ENCODE results near the gene ZMYND8.

The ZMYND8 gene

GRCh38 chr20:47213966-47214365 is 142.5 kb downstream of the ZMYND8 start:
- POLR2A ChIA-PET, result no interaction called here
- no peak for TF ChIP-seq ZNF311 (tag by site-specific recombination; IDR thresholded peaks at IDR 0.05; ENCODE audit: borderline replicate concordance)
- TF ChIP-seq REPIN1 (tag by site-specific recombination; IDR thresholded peaks at IDR 0.05; ENCODE audit: low read depth), result no peak
- TF ChIP-seq ZNF626 (tag by site-specific recombination; IDR thresholded peaks at IDR 0.05), result no peak
- TF ChIP-seq ZNF19 (tag by site-specific recombination; IDR thresholded peaks at IDR 0.05; ENCODE audit: low read depth), result no peak
- TF ChIP-seq, protein P1, sequence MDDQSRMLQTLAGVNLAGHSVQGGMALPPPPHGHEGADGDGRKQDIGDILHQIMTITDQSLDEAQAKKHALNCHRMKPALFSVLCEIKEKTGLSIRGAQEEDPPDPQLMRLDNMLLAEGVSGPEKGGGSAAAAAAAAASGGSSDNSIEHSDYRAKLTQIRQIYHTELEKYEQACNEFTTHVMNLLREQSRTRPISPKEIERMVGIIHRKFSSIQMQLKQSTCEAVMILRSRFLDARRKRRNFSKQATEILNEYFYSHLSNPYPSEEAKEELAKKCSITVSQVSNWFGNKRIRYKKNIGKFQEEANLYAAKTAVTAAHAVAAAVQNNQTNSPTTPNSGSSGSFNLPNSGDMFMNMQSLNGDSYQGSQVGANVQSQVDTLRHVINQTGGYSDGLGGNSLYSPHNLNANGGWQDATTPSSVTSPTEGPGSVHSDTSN (CRISPR knock-in tag; IDR thresholded peaks at IDR 0.05), result no peak
- TF ChIP-seq TCF7L2 (IDR thresholded peaks at IDR 0.05; ENCODE audit: borderline replicate concordance, low read depth, low read length), result no peak
- no peak for TF ChIP-seq ZNF701 (tag by site-specific recombination; IDR thresholded peaks at IDR 0.05)
- TF ChIP-seq SP2 (tag by site-specific recombination; IDR thresholded peaks at IDR 0.05), result no peak
- TF ChIP-seq ZNF692 (tag by site-specific recombination; IDR thresholded peaks at IDR 0.05), result no peak
- no peak for TF ChIP-seq ZNF521 (tag by site-specific recombination; IDR thresholded peaks at IDR 0.05)
- no peak for TF ChIP-seq ZNF785 (tag by site-specific recombination; IDR thresholded peaks at IDR 0.05)
- TF ChIP-seq ZNF248 (tag by site-specific recombination; IDR thresholded peaks at IDR 0.05), result no peak
- TF ChIP-seq SETDB1 (IDR thresholded peaks at IDR 0.05; ENCODE audit: insufficient read length, low read length), result no peak
- no peak for TF ChIP-seq ZNF660 (tag by site-specific recombination; IDR thresholded peaks at IDR 0.05)
- no peak for TF ChIP-seq SCRT2 (tag by site-specific recombination; IDR thresholded peaks at IDR 0.05)
- TF ChIP-seq ZNF596 (tag by site-specific recombination; IDR thresholded peaks at IDR 0.05), result no peak
- TF ChIP-seq RBAK (tag by site-specific recombination; IDR thresholded peaks at IDR 0.05), result no peak
- no peak for TF ChIP-seq ZNF423 (tag by site-specific recombination; IDR thresholded peaks at IDR 0.05)
- no peak for TF ChIP-seq ZBTB8A (tag by site-specific recombination; IDR thresholded peaks at IDR 0.05)
- TF ChIP-seq ZNF514 (tag by site-specific recombination; IDR thresholded peaks at IDR 0.05), result no peak
- CTCF ChIA-PET, result interaction anchor here (0.6 to 1.6 kb wide), 4 partner anchors 8 to 170 kb away, joined by 3 to 8 read pairs (median 6); no protein-coding TSS in a partner anchor

DNA sequence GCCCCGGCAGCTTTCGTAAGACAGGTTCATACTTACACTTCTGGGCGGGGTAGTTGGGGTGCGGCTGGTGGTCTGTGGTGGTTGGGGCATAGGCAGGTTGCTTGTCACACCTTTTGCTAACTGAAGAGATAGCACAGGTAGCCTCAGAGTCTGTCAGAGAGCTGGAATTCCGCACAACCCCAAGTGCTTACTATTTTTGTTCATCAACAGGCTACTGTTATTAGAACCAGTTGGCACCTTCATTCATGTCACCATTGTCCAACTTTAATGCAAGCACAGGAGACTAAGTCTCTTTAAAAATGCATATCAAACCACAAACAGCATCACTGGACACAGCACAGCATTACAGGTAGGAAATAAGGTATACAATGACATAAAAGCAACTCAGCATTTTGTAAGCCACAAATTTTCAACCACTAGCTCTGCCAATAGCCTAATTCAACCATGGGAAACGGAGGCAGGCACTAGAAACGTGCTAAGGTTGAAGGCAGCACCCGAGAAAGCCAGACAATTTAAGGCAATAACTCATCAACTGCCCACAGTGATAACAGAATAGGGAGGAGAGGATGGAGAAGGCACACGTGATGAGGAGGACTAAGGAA is 143.8 kb downstream of the ZMYND8 start:
- peaks cover 11 to 84% of the 10 kb centered on the region in 2 experiments; a peak in 2 of 3 replicates for H3K36me3 ChIP-seq (ENCODE audit: control insufficient read depth in 2 of 2, insufficient read depth in 1 of 2, low read length in 2 of 2)

More at GRCh38 chr20:47213966-47214365, 142.5 kb downstream of the ZMYND8 start:
- Histone ChIP-seq H3K4me1 (ENCODE audit: control insufficient read depth, insufficient read depth, low read length) (no peaks in the 10 kb centered on the region), H3K36me3 (ENCODE audit: control insufficient read depth in 2 of 2, insufficient read depth in 1 of 2, low read length in 2 of 2) (peaks cover 11 to 88% of the 10 kb centered on the region in 2 experiments; a peak in 2 of 3 replicates), H3K27ac (ENCODE audit: extremely low read depth, low read depth, low read length) (no peak overlapping the region), H3K9me3 (ENCODE audit: control insufficient read depth, insufficient read depth, low read depth, low read length) (no peaks in the 10 kb centered on the region), H3K4me3 (ENCODE audit: low read depth, low read length) (no peak overlapping the region)

More for the DNA sequence above, 143.8 kb downstream of the ZMYND8 start:
- ChIA-PET CTCF (interaction anchor here (0.6 to 1.7 kb wide), 4 partner anchors 60 to 460 kb away, joined by 3 to 9 read pairs (median 6); no protein-coding TSS in a partner anchor), POLR2A (no interaction called here)
- Histone ChIP-seq H3K27ac (ENCODE audit: extremely low read depth, low read depth, low read length) (no peak overlapping the region), H3K9me3 (ENCODE audit: control insufficient read depth, insufficient read depth, low read depth, low read length) (no peaks in the 10 kb centered on the region), H3K4me1 (ENCODE audit: control insufficient read depth, insufficient read depth, low read length) (no peaks in the 10 kb centered on the region), H3K4me3 (ENCODE audit: low read depth, low read length) (no peak overlapping the region)
- TF ChIP-seq, protein P2, sequence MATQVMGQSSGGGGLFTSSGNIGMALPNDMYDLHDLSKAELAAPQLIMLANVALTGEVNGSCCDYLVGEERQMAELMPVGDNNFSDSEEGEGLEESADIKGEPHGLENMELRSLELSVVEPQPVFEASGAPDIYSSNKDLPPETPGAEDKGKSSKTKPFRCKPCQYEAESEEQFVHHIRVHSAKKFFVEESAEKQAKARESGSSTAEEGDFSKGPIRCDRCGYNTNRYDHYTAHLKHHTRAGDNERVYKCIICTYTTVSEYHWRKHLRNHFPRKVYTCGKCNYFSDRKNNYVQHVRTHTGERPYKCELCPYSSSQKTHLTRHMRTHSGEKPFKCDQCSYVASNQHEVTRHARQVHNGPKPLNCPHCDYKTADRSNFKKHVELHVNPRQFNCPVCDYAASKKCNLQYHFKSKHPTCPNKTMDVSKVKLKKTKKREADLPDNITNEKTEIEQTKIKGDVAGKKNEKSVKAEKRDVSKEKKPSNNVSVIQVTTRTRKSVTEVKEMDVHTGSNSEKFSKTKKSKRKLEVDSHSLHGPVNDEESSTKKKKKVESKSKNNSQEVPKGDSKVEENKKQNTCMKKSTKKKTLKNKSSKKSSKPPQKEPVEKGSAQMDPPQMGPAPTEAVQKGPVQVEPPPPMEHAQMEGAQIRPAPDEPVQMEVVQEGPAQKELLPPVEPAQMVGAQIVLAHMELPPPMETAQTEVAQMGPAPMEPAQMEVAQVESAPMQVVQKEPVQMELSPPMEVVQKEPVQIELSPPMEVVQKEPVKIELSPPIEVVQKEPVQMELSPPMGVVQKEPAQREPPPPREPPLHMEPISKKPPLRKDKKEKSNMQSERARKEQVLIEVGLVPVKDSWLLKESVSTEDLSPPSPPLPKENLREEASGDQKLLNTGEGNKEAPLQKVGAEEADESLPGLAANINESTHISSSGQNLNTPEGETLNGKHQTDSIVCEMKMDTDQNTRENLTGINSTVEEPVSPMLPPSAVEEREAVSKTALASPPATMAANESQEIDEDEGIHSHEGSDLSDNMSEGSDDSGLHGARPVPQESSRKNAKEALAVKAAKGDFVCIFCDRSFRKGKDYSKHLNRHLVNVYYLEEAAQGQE (tag by site-specific recombination; IDR thresholded peaks at IDR 0.05), result no peak
- no peak for TF ChIP-seq ZNF112 (tag by site-specific recombination; IDR thresholded peaks at IDR 0.05)

Measured in HEK293 (cell line).